Liver (tissue), 9 donors: ENCODE results near the gene CCL24. TPM values are rescaled to one million over a fixed set of nuclear protein-coding genes. Genes with fewer than 3 reads are reported as not detected.
"Not testable (repeated sequence)": the region's sequence is repeated elsewhere in the genome, so short reads cannot be mapped to it uniquely, and the experiment has no call there.

Source experiments
- DNase-seq: peaks from one replicate; pipeline ENCODE4 v3.0.0-alpha.2; 2017; ENCODE audit warnings: low spot score
- H3K27ac ChIP-seq, 2 donors: one replicate each; pipeline ENCODE4 v1.7.0; 2013; ENCODE audit warnings: inconsistent platforms in 2 of 2, low read length in 2 of 2, control low read depth in 1 of 2, low read depth in 1 of 2, mild to moderate bottlenecking in 1 of 2
- H3K27me3 ChIP-seq, 4 donors: one replicate each; pipeline versions ENCODE4 v1.6.1 to v1.7.0; 2013; ENCODE audit warnings: low read length in 3 of 4, inconsistent platforms in 1 of 4, mild to moderate bottlenecking in 1 of 4, moderate library complexity in 1 of 4; ENCODE audit not compliant: control insufficient read depth in 4 of 4, insufficient read depth in 4 of 4
- H3K36me3 ChIP-seq, 4 donors: one replicate each; pipeline versions ENCODE4 v1.6.1 to v1.7.0; 2013; ENCODE audit warnings: low read length in 3 of 4, mild to moderate bottlenecking in 3 of 4, low read depth in 1 of 4, moderate library complexity in 1 of 4; ENCODE audit not compliant: control insufficient read depth in 4 of 4, insufficient read depth in 3 of 4
- H3K4me1 ChIP-seq, 4 donors: one replicate each; pipeline versions ENCODE4 v1.6.1 to v1.7.0; 2013; ENCODE audit warnings: low read length in 3 of 4, mild to moderate bottlenecking in 3 of 4, moderate library complexity in 1 of 4; ENCODE audit not compliant: control insufficient read depth in 4 of 4, insufficient read depth in 4 of 4
- H3K4me3 ChIP-seq, 3 donors: one replicate each; pipeline versions ENCODE4 v1.6.1 to v1.7.0; 2013; ENCODE audit warnings: low read length in 3 of 3, control low read depth in 1 of 3, low read depth in 1 of 3, mild to moderate bottlenecking in 1 of 3
- H3K9ac ChIP-seq, 2 donors: one replicate each; pipeline ENCODE4 v1.7.0; 2013; ENCODE audit warnings: low read length in 2 of 2, mild to moderate bottlenecking in 2 of 2, moderate library complexity in 2 of 2, control low read depth in 1 of 2, low read depth in 1 of 2
- H3K9me3 ChIP-seq, 4 donors: one replicate each; pipeline versions ENCODE4 v1.6.1 to v1.7.0; 2013; ENCODE audit warnings: low read length in 3 of 4; ENCODE audit not compliant: control insufficient read depth in 4 of 4
- EGR1 ChIP-seq, 2 donors: IDR thresholded peaks; 2 replicates each; pipeline ENCODE4 v1.6.1; 2016 to 2018; ENCODE audit warnings: antibody characterized with exemption in 2 of 2, low read depth in 2 of 2
- FOXA1 ChIP-seq: IDR thresholded peaks from 2 replicates; pipeline ENCODE4 v1.6.1; 2016; ENCODE audit warnings: antibody characterized with exemption
- FOXA2 ChIP-seq: IDR thresholded peaks from 2 replicates; pipeline ENCODE4 v1.6.1; 2016; ENCODE audit warnings: antibody characterized with exemption
- GABPA ChIP-seq, 2 donors: IDR thresholded peaks in 1 of 2; conservative IDR thresholded peaks in 1 of 2; 2 replicates each; pipeline ENCODE4 v1.6.1; 2016; ENCODE audit warnings: antibody characterized with exemption in 2 of 2, mild to moderate bottlenecking in 1 of 2, moderate library complexity in 1 of 2
- HNF4G ChIP-seq: IDR thresholded peaks from 2 replicates; pipeline ENCODE4 v1.6.1; 2016; ENCODE audit warnings: antibody characterized with exemption
- JUND ChIP-seq, 2 donors: IDR thresholded peaks; 2 replicates each; pipeline ENCODE4 v1.6.1; 2016; ENCODE audit warnings: antibody characterized with exemption in 2 of 2
- NR2F2 ChIP-seq: IDR thresholded peaks from 2 replicates; pipeline ENCODE4 v1.6.1; 2016; ENCODE audit warnings: antibody characterized with exemption
- REST ChIP-seq: IDR thresholded peaks from 2 replicates; pipeline ENCODE4 v1.6.1; 2016; ENCODE audit warnings: antibody characterized with exemption, mild to moderate bottlenecking
- RXRA ChIP-seq, 2 donors: IDR thresholded peaks; 2 replicates each; pipeline ENCODE4 v1.6.1; 2017 to 2018; ENCODE audit warnings: antibody characterized with exemption in 2 of 2, mild to moderate bottlenecking in 1 of 2
- SP1 ChIP-seq: IDR thresholded peaks from 2 replicates; pipeline ENCODE4 v1.6.1; 2018; ENCODE audit warnings: antibody characterized with exemption, mild to moderate bottlenecking
- TAF1 ChIP-seq: conservative IDR thresholded peaks from 2 replicates; pipeline ENCODE4 v1.6.1; 2016; ENCODE audit warnings: antibody characterized with exemption, mild to moderate bottlenecking
- YY1 ChIP-seq: IDR thresholded peaks from 2 replicates; pipeline ENCODE4 v1.6.1; 2016; ENCODE audit warnings: antibody characterized with exemption, mild to moderate bottlenecking
- WGBS: extraction: QIAGEN DNeasy Blood & Tissue Kit; methylation state at CpG from one replicate; pipeline ENCODE4 v1.1.7; 2013; 5-methylcytosine and 5-hydroxymethylcytosine counted together
- polyA plus RNA-seq, 2 donors: library from polyadenylated mRNA; stranded (reverse) in 1 of 2; unstranded in 1 of 2; fragments of 200-250 nt in 1 of 2; fragments of >200 nt in 1 of 2; fragmentation: Nextera tagmentation in 1 of 2; extraction: Ambion mirVana in 1 of 2; gene quantifications; one replicate each; pipeline versions ENCODE4 v1.2.1 to v1.2.3, GENCODE V29; 2013 to 2015
- total RNA-seq, 2 donors: library from RNA; depleted of rRNA; stranded (reverse); fragments of >200 nt; gene quantifications; one replicate each; pipeline ENCODE4 v1.2.3, GENCODE V29; 2014
- TF ChIP-seq, protein P1 (sequence below): IDR thresholded peaks from 2 replicates; pipeline ENCODE4 v1.6.1; 2016; ENCODE audit warnings: antibody characterized with exemption
- TF ChIP-seq, protein P2 (sequence below): fragments of 150-350 bp; IDR thresholded peaks from 2 replicates; pipeline ENCODE4 v1.5.1; 2017; ENCODE audit warnings: improper control_type of control experiment, low read depth, low read length; ENCODE audit not compliant: missing input control
- TF ChIP-seq, protein P3 (sequence below): IDR thresholded peaks from 2 replicates; pipeline ENCODE4 v1.6.1; 2016; ENCODE audit warnings: antibody characterized with exemption
- TF ChIP-seq, protein P4 (sequence below): IDR thresholded peaks from 2 replicates; pipeline ENCODE4 v1.6.1; 2016; ENCODE audit warnings: antibody characterized with exemption
- donor health status: healthy.
- donor health status: healthy.
- donor health status: healthy.
- donor health status: healthy.
- donor health status: healthy.

CCL24 gene
- total and polyA plus RNA-seq, 4 donors: 0.47 to 2.1 (median 1.6) TPM; not detected in 1

DNA sequence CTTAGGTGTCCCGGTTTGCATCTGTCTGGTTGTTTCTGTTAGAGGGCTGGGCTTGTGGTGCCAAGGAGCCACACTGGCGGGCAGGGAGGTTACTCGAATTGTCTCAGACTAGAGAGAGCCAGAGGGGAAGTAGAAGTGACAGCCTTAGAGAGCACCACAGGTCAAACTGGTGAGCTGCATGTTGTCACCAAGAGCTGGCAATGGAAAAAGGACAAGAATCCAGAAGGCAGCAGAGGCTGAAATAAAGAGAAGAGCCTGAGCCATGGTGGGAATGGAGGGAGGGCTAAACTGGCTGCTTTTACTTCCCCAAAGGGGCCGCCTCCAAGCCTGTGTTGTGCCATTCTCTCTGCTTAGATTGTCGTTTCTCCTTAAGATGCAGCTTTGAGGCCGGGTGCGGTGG, 34.1 kb upstream of the CCL24 start (continued):
- TF ChIP-seq, protein P1, sequence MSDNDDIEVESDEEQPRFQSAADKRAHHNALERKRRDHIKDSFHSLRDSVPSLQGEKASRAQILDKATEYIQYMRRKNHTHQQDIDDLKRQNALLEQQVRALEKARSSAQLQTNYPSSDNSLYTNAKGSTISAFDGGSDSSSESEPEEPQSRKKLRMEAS: no peak
- no peak for TF ChIP-seq EGR1 (IDR thresholded peaks at IDR 0.05; ENCODE audit: low read depth in 2 of 2)

DNA sequence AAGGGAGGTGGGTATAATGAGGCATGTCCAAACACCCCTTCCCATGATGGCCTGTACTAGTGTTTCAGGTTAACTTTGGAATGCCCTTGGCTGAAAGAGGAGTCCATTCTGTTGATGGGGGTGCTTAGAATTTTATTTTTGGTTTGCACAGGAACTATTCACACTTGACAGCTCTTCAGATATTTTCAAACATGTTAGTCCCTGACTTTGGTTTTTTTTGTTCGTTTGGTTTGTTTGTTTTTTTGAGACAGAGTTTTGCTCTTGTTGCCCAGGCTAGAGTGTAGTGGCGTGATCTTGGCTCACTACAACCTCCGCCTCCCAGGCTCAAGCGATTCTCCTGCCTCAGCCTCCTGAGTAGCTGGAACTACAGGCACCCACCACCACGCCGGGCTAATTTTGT, 31.5 kb upstream of the CCL24 start:
- DNase-seq, H3K4me3 ChIP-seq, H3K27ac ChIP-seq, H3K9me3 ChIP-seq, H3K36me3 ChIP-seq, H3K4me1 ChIP-seq, H3K27me3 ChIP-seq, H3K9ac ChIP-seq: not testable (repeated sequence)
- WGBS: 79% methylated on average over 6 of the region's 6 CpGs

GRCh38 chr7:75844158-75844557, 30.6 kb upstream of the CCL24 start:
- Histone ChIP-seq H3K4me1 (no peaks in the 10 kb centered on the region), H3K4me3 (no peak overlapping the region), H3K36me3 (no peaks in the 10 kb centered on the region), H3K9ac (no peak overlapping the region), H3K27ac (no peak overlapping the region), H3K27me3 (no peaks in the 10 kb centered on the region), H3K9me3 (no peaks in the 10 kb centered on the region)
- WGBS: 94% methylated on average over 5 of the region's 5 CpGs
- no peak for TF ChIP-seq YY1
- TF ChIP-seq, protein P2, sequence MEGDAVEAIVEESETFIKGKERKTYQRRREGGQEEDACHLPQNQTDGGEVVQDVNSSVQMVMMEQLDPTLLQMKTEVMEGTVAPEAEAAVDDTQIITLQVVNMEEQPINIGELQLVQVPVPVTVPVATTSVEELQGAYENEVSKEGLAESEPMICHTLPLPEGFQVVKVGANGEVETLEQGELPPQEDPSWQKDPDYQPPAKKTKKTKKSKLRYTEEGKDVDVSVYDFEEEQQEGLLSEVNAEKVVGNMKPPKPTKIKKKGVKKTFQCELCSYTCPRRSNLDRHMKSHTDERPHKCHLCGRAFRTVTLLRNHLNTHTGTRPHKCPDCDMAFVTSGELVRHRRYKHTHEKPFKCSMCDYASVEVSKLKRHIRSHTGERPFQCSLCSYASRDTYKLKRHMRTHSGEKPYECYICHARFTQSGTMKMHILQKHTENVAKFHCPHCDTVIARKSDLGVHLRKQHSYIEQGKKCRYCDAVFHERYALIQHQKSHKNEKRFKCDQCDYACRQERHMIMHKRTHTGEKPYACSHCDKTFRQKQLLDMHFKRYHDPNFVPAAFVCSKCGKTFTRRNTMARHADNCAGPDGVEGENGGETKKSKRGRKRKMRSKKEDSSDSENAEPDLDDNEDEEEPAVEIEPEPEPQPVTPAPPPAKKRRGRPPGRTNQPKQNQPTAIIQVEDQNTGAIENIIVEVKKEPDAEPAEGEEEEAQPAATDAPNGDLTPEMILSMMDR: no peak
- no peak for TF ChIP-seq FOXA1
- no peak for TF ChIP-seq NR2F2
- no peak for TF ChIP-seq GABPA (IDR thresholded peaks at IDR 0.05 in 1 of 2, conservative IDR thresholded peaks at IDR 0.05 in 1 of 2)
- no peak for TF ChIP-seq SP1
- no peak for TF ChIP-seq REST
- no peak for TF ChIP-seq TAF1
- TF ChIP-seq, protein P3, sequence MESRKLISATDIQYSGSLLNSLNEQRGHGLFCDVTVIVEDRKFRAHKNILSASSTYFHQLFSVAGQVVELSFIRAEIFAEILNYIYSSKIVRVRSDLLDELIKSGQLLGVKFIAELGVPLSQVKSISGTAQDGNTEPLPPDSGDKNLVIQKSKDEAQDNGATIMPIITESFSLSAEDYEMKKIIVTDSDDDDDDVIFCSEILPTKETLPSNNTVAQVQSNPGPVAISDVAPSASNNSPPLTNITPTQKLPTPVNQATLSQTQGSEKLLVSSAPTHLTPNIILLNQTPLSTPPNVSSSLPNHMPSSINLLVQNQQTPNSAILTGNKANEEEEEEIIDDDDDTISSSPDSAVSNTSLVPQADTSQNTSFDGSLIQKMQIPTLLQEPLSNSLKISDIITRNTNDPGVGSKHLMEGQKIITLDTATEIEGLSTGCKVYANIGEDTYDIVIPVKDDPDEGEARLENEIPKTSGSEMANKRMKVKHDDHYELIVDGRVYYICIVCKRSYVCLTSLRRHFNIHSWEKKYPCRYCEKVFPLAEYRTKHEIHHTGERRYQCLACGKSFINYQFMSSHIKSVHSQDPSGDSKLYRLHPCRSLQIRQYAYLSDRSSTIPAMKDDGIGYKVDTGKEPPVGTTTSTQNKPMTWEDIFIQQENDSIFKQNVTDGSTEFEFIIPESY: no peak
- no peak for TF ChIP-seq EGR1 (IDR thresholded peaks at IDR 0.05; ENCODE audit: low read depth in 2 of 2)
- no peak for TF ChIP-seq JUND (IDR thresholded peaks at IDR 0.05)
- TF ChIP-seq FOXA2: no peak
- TF ChIP-seq HNF4G: no peak
- no peak for TF ChIP-seq RXRA (IDR thresholded peaks at IDR 0.05)
- TF ChIP-seq, protein P4, sequence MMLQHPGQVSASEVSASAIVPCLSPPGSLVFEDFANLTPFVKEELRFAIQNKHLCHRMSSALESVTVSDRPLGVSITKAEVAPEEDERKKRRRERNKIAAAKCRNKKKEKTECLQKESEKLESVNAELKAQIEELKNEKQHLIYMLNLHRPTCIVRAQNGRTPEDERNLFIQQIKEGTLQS: no peak
- TF ChIP-seq, protein P1: no peak
- no peak for DNase-seq
